Skeletal muscle tissue (tissue), 4 donors: Measurements from ENCODE around the gene ANO7. TPM values are rescaled to one million over a fixed set of nuclear protein-coding genes. Genes with fewer than 3 reads are reported as not detected.

Experiments
- H3K27ac ChIP-seq: one replicate; pipeline ENCODE4 v1.7.0; 2013; ENCODE audit warnings: mild to moderate bottlenecking, low read depth, low read length, inconsistent platforms
- H3K27me3 ChIP-seq, 3 donors: one replicate each; pipeline ENCODE4 v1.7.0; 2013; ENCODE audit warnings: low read length in 3 of 3; ENCODE audit not compliant: control insufficient read depth in 3 of 3, insufficient read depth in 3 of 3
- H3K36me3 ChIP-seq, 3 donors: one replicate each; pipeline ENCODE4 v1.7.0; 2013; ENCODE audit warnings: low read length in 3 of 3; ENCODE audit not compliant: control insufficient read depth in 3 of 3, insufficient read depth in 3 of 3
- H3K4me1 ChIP-seq, 3 donors: one replicate each; pipeline ENCODE4 v1.7.0; 2013; ENCODE audit warnings: low read length in 3 of 3, mild to moderate bottlenecking in 3 of 3; ENCODE audit not compliant: control insufficient read depth in 3 of 3, insufficient read depth in 3 of 3
- H3K4me3 ChIP-seq, 3 donors: one replicate each; pipeline ENCODE4 v1.7.0; 2013; ENCODE audit warnings: low read length in 3 of 3
- H3K9ac ChIP-seq, 3 donors: one replicate each; pipeline ENCODE4 v1.7.0; 2013; ENCODE audit warnings: low read length in 3 of 3, mild to moderate bottlenecking in 3 of 3, moderate library complexity in 2 of 3, low read depth in 1 of 3
- H3K9me3 ChIP-seq, 3 donors: one replicate each; pipeline ENCODE4 v1.7.0; 2013; ENCODE audit warnings: low read length in 3 of 3; ENCODE audit not compliant: control insufficient read depth in 3 of 3
- total RNA-seq: library from RNA; depleted of rRNA; stranded (reverse); fragments of >200 nt; gene quantifications from one replicate; pipeline ENCODE4 v1.2.3, GENCODE V29; 2014
- donor health status: Osteomylitis.

Gene ANO7
- total RNA-seq, 1 donor from 2014 or later: not detected

DNA sequence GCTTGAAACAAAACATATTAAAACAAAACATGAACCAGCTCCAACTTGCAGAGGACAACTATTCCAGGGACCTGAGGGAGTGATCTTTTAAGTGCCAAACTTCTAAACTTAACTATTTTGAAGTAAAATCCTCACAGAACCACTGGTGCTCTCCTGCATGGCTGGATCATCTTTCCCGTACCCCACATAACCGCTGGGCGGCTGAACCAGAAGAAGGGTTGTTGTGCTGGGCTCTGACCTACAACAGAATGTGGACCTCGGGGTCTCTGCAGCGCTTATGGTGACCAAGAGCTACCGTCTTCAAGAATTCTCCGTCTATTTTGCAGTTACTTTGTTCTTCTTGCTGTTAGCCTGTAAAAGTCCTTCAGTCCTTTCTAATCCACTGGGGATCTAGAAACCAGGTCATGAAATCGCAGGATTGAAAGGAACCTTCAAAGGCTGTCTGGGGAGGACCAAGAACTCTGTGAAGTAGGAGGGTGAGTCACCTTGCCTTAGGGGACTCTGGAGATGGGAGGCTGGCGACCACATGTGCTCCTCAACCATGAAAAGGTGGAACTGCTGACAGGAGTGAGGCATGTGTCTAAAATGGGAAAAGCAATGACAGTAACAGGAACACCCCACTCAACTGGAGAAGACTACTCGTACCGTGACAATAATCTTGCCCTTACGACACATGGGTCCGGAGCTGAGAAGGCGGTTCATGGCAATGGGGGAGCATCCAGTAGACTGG, 80.4 kb downstream of the ANO7 start:
- peaks cover 17 to 31% (median 26%) of the 10 kb centered on the region in 3 donors for H3K36me3 ChIP-seq
- H3K9me3 ChIP-seq: no peaks in the 10 kb centered on the region

DNA sequence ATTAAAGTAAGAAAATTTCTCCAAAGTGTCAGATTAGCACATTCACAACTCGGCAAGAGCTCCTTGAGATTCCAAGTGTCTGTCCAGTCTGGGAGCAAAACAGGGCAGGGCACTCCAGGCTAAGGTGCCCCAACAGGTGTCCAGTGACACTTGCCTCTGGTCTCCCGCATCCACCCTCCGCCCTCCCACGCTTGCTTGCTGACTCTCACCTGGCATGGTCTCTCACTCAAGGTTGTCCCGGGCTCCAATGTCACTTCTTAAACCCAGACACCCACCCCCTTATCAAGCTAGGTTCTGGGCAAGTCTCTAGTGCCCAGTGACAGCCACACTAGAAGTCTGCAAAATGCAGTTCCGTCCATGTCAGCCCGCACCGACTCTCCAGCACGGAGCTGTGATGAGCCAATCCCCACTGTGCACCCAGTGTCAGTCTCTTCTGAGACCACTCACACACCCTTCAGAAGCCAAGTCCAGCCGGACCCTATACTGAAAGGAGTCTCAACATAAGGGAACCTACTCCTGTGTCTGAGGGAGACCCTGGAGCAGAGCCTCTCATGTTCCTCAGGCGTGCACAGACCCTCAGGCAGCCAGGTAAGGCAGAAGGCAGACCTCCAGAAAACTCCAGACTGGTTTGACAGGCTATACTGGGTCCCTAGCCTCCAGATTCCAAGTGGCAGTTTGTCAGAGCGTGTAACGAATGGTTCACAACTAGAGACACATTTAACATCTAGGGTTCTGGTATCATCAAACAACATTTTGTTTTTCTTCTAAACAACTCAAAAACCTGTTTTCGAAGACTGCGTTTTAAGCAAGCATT, 81.4 kb downstream of the ANO7 start:
- Histone ChIP-seq H3K27ac (peak overlapping the region; percentile 76), H3K9me3 (no peaks in the 10 kb centered on the region), H3K4me1 (peaks cover 35 to 51% (median 38%) of the 10 kb centered on the region in 3 donors), H3K36me3 (peaks cover 17 to 24% (median 21%) of the 10 kb centered on the region in 3 donors), H3K9ac (peak overlapping the region in 2 of 3 donors; percentile 45 to 46), H3K27me3 (no peaks in the 10 kb centered on the region), H3K4me3 (peak overlapping the region in 1 of 3 donors; percentile 6)

More for the DNA sequence above, 80.4 kb downstream of the ANO7 start:
- Histone ChIP-seq H3K27ac (no peak overlapping the region), H3K4me1 (peaks cover 35 to 43% (median 38%) of the 10 kb centered on the region in 3 donors), H3K4me3 (no peak overlapping the region), H3K27me3 (no peaks in the 10 kb centered on the region), H3K9ac (no peak overlapping the region)

DNA sequence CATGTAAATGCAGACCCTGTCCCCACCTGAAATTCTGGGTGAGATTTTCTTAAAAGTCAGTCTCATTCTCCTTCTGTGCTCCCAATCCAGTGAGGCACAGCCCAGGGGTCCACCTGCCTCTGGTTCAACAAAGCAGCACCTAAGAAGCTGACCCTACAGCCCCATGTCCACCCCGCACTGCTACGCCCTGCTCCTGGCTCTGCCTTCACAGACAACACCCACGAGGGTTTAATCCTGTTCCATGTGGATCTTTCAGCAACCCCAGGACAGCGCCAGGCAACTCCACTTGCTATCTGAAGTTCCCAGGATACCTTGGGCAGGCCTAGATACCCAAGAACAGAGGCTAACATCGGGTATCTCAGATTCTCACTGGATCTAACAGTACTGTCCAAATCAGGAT, 82.1 kb downstream of the ANO7 start:
- H3K9me3 ChIP-seq: no peaks in the 10 kb centered on the region
- H3K9ac ChIP-seq: peak overlapping the region in 2 of 3 donors; percentile 40 to 74
- peaks cover 35 to 51% (median 38%) of the 10 kb centered on the region in 3 donors for H3K4me1 ChIP-seq
- H3K27me3 ChIP-seq: no peaks in the 10 kb centered on the region
- peak overlapping the region in 2 of 3 donors; percentile 77 to 83 for H3K4me3 ChIP-seq
- peaks cover 13 to 21% (median 18%) of the 10 kb centered on the region in 3 donors for H3K36me3 ChIP-seq
- peak overlapping the region; percentile 76 for H3K27ac ChIP-seq

DNA sequence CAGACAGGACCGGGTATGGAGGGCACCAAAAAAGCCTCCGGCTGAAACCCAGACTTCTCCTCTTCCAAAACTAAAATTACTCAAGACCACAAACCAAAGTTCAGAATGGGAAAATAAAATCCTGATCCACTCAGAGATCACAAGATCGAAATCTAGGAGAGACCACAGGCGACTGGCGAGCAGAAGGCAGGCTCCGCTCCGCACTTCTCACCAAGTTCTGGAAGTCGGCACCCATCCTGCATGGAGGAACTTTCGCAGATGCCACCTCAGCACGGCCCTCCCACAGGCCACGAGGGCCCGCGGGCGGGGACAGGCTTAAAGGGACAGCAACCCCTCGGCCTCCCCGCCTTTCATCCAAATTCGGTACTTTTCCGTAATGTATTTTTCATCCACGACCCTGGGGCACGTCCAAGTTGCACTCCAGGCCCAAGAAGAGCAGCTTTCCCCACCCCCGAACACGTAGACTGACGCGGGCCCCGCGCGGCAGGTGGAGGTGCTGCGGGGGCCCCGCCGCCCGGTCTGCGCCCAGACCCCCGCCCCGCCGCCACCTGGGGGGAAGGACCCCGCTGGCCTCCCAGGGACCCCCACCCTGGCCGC, 83.3 kb downstream of the ANO7 start:
- peak overlapping the region; percentile 75 to 83 (median 77) for H3K4me3 ChIP-seq
- no peaks in the 10 kb centered on the region for H3K9me3 ChIP-seq
- peaks cover 35 to 51% (median 38%) of the 10 kb centered on the region in 3 donors for H3K4me1 ChIP-seq
- peaks cover 3 to 13% (median 12%) of the 10 kb centered on the region in 3 donors for H3K36me3 ChIP-seq
- H3K27me3 ChIP-seq: no peaks in the 10 kb centered on the region
- H3K9ac ChIP-seq: peak overlapping the region; percentile 47 to 84 (median 74)
- H3K27ac ChIP-seq: peak overlapping the region; percentile 76

DNA sequence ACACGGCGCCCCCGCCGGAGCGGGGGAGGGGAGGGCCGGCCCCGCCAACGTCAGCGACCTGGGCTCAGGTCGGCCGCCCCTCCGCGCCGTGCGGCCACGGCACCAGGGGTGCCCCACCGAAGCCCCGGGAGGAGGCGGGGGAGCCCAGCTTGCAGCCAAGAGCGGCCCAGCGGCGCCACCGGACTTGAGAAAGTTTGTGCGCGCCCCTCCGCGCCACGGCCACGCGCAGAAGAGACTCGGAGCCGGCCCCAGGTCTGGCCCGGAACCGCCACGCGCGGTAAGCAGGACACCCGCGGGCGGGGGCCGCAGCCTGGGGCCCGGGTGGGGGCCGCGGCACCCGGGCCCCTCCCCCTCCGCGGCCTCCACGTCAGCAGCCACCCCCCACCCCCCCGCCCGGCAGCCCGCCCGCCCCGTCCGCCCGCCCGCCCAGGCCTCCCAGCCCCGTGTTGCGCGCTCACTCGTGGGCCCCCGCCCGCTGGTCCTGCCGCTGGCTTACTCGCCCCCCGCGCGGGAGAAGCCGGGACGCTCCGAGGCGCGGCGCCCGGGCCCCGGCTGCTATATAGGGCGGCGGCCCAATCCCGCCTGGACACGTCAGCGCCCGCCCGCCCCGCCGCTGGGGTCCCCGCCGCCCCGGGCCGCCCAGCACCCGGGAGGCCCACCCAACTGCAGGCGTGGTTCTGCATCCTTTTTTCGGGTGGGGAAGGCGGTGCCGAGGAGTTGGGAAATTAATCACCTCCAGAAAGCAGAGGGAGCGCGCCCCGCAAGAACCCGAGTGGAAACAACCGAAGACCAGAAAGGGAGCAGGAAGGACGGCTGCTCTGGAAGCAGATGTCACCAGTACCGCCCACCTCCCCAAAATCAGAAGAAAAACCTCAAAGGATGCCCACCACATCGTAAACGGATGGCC, 84.1 kb downstream of the ANO7 start:
- Histone ChIP-seq H3K9ac (peak overlapping the region; percentile 69 to 84 (median 74)), H3K27me3 (no peaks in the 10 kb centered on the region), H3K27ac (peak overlapping the region; percentile 76), H3K4me3 (peak overlapping the region; percentile 75 to 83 (median 77)), H3K9me3 (no peaks in the 10 kb centered on the region), H3K36me3 (peaks cover 3 to 9% (median 8%) of the 10 kb centered on the region in 3 donors), H3K4me1 (peaks cover 35 to 51% (median 38%) of the 10 kb centered on the region in 3 donors)

DNA sequence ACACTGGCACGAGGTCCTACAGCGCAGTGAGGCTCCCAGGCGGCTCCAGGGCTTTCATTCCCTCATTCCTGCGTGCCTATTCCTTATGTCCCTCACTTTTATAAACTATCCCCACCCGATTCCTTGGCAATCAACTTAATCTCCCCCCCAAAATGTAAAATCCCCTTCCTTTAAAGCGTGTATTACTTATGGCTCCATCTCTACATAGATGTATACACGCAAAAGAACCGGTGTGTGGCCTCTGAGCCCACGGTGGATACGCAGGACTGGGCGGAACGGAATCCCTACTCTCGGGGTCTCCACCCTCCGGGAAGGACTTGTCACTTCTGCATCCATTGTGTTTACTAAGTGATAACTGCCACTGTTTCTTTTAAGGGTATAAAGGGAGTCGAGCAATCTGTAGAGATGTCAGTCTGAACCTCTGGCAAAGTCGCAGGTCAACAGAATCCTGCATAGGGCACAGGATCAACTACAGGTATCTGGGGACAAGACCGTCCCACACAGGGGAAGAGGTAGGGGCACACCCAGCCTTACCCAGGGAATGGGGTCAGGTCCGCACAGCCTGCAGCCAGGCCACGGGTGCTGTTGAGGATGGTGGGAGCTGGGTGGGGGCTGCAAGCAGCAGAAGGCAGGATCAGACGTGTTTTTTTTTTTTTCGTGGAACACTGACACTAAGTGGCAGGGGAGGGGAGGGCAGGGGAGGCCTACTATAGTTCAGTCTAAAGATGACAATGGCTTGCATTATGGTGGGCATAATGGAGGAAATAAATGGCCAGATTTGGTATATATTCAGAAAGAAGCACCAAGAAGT, 84.9 kb downstream of the ANO7 start:
- H3K4me1 ChIP-seq: peaks cover 35 to 51% (median 38%) of the 10 kb centered on the region in 3 donors
- H3K27me3 ChIP-seq: no peaks in the 10 kb centered on the region
- H3K9me3 ChIP-seq: no peaks in the 10 kb centered on the region
- peak overlapping the region; percentile 68 to 83 (median 73) for H3K4me3 ChIP-seq
- H3K9ac ChIP-seq: peak overlapping the region; percentile 69 to 78 (median 69)
- peaks cover 0 to 2% (median 0%) of the 10 kb centered on the region in 3 donors for H3K36me3 ChIP-seq
- H3K27ac ChIP-seq: peak overlapping the region; percentile 55

DNA sequence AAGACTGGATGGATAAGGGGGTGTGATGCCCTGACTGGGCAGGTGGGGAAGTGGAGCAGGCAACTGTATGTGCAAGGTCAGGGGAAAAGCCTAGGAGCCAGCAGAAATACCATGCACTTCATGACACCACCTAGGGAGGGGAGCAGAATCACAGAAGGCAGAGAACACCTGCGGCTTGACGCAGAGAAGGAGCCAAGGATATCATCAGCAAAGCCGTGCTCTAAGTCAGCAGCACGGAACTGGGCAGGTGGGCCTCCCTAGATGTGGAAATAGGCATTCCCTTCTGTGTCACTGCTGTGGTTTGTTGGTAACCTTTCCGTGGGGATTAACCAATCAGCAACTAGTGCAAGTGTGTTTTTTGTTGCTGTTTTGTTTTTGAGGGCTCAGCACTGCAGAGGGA, 85.7 kb downstream of the ANO7 start:
- no peaks in the 10 kb centered on the region for H3K36me3 ChIP-seq
- H3K4me1 ChIP-seq: peaks cover 33 to 45% (median 33%) of the 10 kb centered on the region in 3 donors
- H3K9ac ChIP-seq: no peak overlapping the region
- no peak overlapping the region for H3K4me3 ChIP-seq
- H3K27me3 ChIP-seq: no peaks in the 10 kb centered on the region
- no peaks in the 10 kb centered on the region for H3K9me3 ChIP-seq
- no peak overlapping the region for H3K27ac ChIP-seq
